Fibroblast of lung (primary cell): Measurements from ENCODE around the gene ATP6V0D1.

Source experiments
- CTCF ChIP-seq, 2 donors: IDR thresholded peaks in 1 of 2; conservative IDR thresholded peaks in 1 of 2; 1 replicate in 1 of 2; 2 replicates in 1 of 2; pipeline ENCODE4 v1.5.1; 2011 to 2012; ENCODE audit warnings: low read length in 2 of 2, control low read depth in 1 of 2, inconsistent platforms in 1 of 2, low read depth in 1 of 2, mild to moderate bottlenecking in 1 of 2
- EZH2 ChIP-seq: IDR thresholded peaks from 2 replicates; pipeline ENCODE4 v1.5.1; 2012; ENCODE audit warnings: low read length, control low read depth, mild to moderate bottlenecking; ENCODE audit errors: missing control alignments

- no peak for TF ChIP-seq CTCF (conservative IDR thresholded peaks at IDR 0.05 in 1 of 2, IDR thresholded peaks at IDR 0.05 in 1 of 2; ENCODE audit: low read depth in 1 of 2, low read length in 2 of 2)
- TF ChIP-seq EZH2, result no peak
Observed at GRCh38 chr16:67449336-67449735, 31.6 kb downstream of the ATP6V0D1 start.
